ENCODE data around the gene TIGD2.

DNA sequence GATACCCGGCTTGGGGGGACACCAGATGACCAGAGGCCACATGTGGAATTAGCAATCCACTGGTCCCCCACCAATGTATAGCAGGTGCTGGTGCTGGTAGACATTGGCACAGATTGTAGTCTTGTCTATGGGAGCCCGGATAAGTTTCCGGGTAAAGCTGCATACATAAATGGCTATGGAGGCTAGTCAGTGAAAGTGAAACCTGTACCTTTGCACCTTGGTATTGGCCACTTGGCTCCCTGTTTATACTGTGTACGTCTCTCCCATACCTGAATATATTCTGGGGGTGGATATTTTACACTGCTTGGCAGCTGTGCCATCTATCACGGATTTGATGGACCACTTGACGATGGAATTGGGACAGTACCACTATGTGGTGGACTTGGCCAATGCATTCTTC is 5.6 kb upstream of the TIGD2 start:
- TF ChIP-seq LCOR (CRISPR knock-in tag; IDR thresholded peaks at IDR 0.05) (no peak), ZNF384 (IDR thresholded peaks at IDR 0.05; ENCODE audit: low read depth, low read length) (no peak), ZNF239 (CRISPR knock-in tag; IDR thresholded peaks at IDR 0.05) (no peak), CCAR2 (IDR thresholded peaks at IDR 0.05; ENCODE audit: low read depth, low read length) (no peak), ADNP (tag; IDR thresholded peaks at IDR 0.05) (no peak), EP300 (IDR thresholded peaks at IDR 0.05; ENCODE audit: low read length) (no peak), CHD2 (IDR thresholded peaks at IDR 0.05; ENCODE audit: low read depth, low read length) (no peak), NCOR1 (IDR thresholded peaks at IDR 0.05) (no peak), EZH2 (IDR thresholded peaks at IDR 0.05; ENCODE audit: borderline replicate concordance, low read depth, low read length) (no peak), DPF2 (IDR thresholded peaks at IDR 0.05) (no peak), POLR2A (conservative IDR thresholded peaks at IDR 0.05) (no peak), HCFC1 (IDR thresholded peaks at IDR 0.05; ENCODE audit: low read depth, low read length) (no peak)
- TF ChIP-seq, protein P1, sequence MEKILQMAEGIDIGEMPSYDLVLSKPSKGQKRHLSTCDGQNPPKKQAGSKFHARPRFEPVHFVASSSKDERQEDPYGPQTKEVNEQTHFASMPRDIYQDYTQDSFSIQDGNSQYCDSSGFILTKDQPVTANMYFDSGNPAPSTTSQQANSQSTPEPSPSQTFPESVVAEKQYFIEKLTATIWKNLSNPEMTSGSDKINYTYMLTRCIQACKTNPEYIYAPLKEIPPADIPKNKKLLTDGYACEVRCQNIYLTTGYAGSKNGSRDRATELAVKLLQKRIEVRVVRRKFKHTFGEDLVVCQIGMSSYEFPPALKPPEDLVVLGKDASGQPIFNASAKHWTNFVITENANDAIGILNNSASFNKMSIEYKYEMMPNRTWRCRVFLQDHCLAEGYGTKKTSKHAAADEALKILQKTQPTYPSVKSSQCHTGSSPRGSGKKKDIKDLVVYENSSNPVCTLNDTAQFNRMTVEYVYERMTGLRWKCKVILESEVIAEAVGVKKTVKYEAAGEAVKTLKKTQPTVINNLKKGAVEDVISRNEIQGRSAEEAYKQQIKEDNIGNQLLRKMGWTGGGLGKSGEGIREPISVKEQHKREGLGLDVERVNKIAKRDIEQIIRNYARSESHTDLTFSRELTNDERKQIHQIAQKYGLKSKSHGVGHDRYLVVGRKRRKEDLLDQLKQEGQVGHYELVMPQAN (IDR thresholded peaks at IDR 0.05; ENCODE audit: borderline replicate concordance): no peak
